Fibroblast of the conjunctiva (primary cell): ENCODE results near the gene SNRNP48.

ENCODE experiments used
- DNase-seq: peaks from one replicate; pipeline ENCODE4 v3.0.0-alpha.2; 2010; ENCODE audit warnings: low read depth

Gene SNRNP48, protein sequence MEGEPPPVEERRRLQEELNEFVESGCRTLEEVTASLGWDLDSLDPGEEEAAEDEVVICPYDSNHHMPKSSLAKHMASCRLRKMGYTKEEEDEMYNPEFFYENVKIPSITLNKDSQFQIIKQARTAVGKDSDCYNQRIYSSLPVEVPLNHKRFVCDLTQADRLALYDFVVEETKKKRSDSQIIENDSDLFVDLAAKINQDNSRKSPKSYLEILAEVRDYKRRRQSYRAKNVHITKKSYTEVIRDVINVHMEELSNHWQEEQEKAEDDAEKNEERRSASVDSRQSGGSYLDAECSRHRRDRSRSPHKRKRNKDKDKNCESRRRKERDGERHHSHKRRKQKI

DNA sequence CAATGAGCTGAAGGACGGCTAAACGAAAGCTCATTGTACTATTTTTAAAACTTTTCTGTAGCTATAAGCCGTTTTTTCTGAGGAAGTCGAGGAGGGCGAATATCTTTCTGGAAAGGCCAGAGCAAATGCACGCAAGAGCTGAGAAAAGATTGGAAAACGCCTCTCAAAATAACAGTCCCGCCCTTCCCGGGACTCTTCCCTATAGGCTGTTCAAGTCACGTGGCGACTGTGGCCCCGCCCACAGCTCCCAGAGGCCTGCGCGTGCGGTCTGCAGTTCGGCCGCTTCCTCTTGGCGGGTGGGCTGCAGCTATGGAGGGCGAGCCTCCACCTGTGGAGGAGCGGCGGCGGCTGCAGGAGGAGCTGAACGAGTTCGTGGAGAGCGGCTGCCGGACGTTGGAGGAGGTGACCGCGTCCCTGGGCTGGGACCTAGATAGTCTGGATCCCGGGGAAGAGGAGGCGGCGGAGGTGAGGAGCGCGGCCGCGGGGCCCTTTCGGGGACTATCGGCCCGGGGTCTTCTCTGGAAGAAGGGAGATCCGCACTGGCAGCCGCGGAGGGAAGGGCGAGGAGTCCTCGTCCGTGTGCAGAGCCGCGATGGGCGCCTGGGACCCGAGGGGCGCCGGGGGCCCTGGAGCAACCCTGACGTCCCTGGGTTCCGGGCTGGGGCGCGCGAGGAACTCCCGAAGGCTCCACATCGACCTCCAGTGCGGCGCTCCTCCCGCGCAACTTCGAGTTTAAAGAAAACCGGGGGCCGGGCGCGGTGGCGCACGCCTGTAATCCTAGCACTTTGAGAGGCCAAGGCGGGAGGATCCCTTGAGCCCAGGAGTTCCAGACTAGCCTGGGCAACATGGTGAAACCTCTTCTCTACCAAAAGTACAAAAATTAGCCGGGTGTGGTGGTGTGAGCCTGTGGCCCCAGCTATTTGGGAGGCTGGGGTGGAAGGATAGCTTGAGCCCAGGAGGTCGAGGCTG is at the start of gene SNRNP48:
SNRNP48 (plus strand) TSS at position 250 of the 969 bp plus-strand sequence; CDS start at position 310, 60 bp downstream.
- DNase-seq: peak; percentile 85

DNA sequence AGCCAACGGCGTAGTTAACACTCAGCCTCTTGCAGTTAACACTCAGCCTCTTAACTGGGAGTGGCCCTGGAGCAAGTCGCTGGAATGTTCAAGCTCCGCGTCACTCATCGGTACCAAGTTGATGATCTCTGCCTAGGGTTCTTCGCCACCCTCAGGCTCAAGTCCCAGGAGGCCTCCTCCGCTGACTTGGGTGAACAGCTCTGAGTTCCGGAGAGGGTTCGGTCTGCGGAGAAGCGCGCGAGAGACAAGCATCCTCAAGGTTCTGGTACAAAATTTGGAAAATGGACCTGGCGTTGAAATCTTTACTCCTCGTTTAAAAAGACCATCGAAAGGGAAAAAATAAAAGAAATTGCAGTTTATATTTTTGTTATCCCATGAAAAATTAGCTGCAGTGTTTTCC is 49.4 kb upstream of the SNRNP48 start:
- no peak for DNase-seq

DNA sequence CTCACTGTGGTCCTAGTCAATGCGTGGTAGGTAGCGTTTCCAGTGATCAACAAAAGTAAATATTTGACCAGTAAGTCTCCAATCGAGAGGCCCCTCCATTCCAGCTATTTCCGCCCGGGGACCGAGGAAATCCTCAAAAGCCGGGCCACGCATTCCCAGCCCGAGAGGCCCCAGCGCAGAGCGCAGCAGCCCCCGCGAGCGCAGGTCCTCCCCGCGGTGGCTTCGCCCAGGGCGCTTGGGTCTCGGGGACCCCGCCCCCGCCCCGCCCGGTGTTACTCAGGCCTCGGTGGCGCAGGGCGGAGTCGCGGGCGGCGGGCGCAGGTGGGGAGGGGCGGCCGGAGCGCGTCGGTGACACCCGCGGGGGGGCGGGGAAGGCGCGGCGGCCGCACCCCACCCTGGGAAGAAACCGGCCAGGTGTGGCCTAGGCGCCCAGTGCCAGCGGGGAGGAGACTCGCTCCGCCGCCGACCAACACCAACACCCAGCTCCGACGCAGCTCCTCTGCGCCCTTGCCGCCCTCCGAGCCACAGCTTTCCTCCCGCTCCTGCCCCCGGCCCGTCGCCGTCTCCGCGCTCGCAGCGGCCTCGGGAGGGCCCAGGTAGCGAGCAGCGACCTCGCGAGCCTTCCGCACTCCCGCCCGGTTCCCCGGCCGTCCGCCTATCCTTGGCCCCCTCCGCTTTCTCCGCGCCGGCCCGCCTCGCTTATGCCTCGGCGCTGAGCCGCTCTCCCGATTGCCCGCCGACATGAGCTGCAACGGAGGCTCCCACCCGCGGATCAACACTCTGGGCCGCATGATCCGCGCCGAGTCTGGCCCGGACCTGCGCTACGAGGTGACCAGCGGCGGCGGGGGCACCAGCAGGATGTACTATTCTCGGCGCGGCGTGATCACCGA is 48.6 kb upstream of the SNRNP48 start, which contains the start of gene DSP:
DSP (plus strand) TSS at position 497 of the 890 bp plus-strand sequence; CDS start at position 742, 245 bp downstream.
- DNase-seq: no peak

DNA sequence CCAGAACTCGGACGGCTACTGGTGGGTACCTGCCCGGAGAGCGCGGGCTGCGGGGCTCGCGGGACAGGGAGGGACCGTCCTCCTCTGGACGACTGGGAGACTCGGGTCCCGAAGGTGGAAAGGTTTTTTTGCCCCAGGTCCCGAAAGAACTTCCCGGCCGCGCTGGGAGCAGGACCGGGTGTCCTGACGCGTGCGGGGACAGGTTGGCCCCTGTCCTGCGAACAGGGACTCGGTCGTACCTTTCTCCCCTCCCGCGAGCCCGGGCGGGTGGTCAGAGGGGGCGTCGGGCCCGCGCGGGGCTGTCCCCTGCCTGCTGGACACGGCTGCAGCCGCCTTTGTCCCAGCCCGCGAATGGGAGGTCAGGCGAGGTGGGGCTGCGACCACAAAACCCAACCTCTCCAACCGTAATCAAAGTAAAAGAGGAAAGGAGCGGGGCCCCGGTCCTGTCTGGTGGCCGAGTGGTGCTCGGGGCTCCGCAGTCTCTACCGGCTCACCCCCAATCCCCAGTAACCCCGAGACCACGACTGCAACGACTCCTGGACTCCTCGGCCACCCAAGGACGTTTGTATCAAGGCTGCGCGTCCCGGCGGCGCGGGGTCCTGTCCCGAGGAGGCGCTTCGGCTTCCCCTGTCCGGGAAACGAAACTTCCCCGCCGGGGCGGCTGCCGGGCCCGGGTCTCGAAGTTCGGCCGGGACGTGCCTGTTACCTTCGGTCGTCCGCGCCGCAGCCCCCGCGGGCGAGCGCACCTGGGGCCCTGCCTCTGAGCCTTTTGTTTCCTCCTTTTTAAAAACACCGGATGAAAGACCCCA is 47.7 kb upstream of the SNRNP48 start:
- DNase-seq: no peak

- peak; percentile 18 for DNase-seq
Observed at GRCh38 chr6:7542874-7543624, 46.9 kb upstream of the SNRNP48 start.

GRCh38 chr6:7543789-7544424 is 46.1 kb upstream of the SNRNP48 start:
- DNase-seq: no peak

- no peak for DNase-seq
Observed at GRCh38 chr6:7544597-7544996, 45.4 kb upstream of the SNRNP48 start.

GRCh38 chr6:7545316-7546019 is 44.5 kb upstream of the SNRNP48 start:
- no peak for DNase-seq

DNA sequence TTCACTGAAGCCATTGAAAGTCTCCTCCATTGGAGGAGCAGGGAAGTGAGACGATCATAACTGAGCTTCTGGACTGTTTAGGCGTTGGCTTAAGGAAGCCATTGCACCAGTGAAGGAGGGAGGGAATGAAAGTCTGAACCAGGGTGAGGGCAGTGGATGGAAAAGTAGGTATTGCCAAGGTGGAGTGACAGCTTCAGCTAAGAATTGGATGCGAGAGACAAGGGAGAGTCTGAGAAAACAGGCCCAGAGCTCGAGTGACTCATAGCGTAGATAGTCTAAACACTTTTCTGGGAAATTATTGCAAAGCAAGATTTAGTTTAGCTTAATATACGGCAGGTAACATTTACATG is 44.0 kb upstream of the SNRNP48 start:
- no peak for DNase-seq

GRCh38 chr6:7546383-7546782 is 43.6 kb upstream of the SNRNP48 start:
- DNase-seq: no peak

- DNase-seq: no peak
Observed at GRCh38 chr6:7546896-7547295, 43.1 kb upstream of the SNRNP48 start.

- no peak for DNase-seq
Observed at GRCh38 chr6:7547315-7547714, 42.7 kb upstream of the SNRNP48 start.

- no peak for DNase-seq
Observed at GRCh38 chr6:7550433-7550801, 39.6 kb upstream of the SNRNP48 start.

GRCh38 chr6:7554533-7555275 is 35.3 kb upstream of the SNRNP48 start:
- DNase-seq: no peak

DNA sequence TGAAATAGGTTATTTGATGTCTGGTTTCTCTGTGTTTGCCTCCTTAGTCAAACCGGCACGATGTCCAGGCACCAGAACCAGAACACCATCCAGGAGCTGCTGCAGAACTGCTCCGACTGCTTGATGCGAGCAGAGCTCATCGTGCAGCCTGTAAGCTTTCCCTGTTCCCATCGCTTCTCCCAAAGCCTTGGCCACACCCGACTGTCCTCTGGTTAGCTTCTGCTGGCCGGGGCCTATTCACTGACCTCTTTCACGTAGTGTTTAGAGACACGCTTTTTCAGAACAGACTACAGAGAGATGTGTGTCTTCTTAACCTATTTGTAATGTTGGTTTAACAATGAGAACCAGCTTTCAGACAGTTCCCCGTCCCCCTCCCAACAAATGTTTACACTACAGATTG is 34.3 kb upstream of the SNRNP48 start:
- no peak for DNase-seq

GRCh38 chr6:7556394-7557106 is 33.4 kb upstream of the SNRNP48 start:
- DNase-seq: no peak

- no peak for DNase-seq
Observed at GRCh38 chr6:7557652-7558051, 32.3 kb upstream of the SNRNP48 start.

GRCh38 chr6:7558781-7559180 is 31.2 kb upstream of the SNRNP48 start:
- DNase-seq: no peak
